Osteoblast (primary cell): ENCODE results near the gene CBLL2. TPM values are rescaled to one million over a fixed set of nuclear protein-coding genes. Genes with fewer than 3 reads are reported as not detected.

ENCODE experiments used
- DNase-seq: peaks from one replicate; pipeline ENCODE4 v3.0.0; 2011; ENCODE audit warnings: low spot score, mixed read lengths; ENCODE audit not compliant: insufficient read length; ENCODE audit errors: missing footprints
- H2AFZ ChIP-seq: 2 replicates; pipeline ENCODE4 v1.6.0; 2011; ENCODE audit warnings: mild to moderate bottlenecking, low read length
- H3K27ac ChIP-seq: 2 replicates; pipeline ENCODE4 v1.5.1; 2011; ENCODE audit warnings: mild to moderate bottlenecking, low read depth, low read length, moderate library complexity
- H3K27me3 ChIP-seq: 2 replicates; pipeline ENCODE4 v1.6.0; 2012; ENCODE audit warnings: mild to moderate bottlenecking, control low read depth, inconsistent platforms, low read length, moderate library complexity; ENCODE audit not compliant: insufficient read depth
- H3K36me3 ChIP-seq: 2 replicates; pipeline ENCODE4 v1.5.1; 2011; ENCODE audit warnings: mild to moderate bottlenecking, low read length, control low read depth, moderate library complexity; ENCODE audit not compliant: insufficient read depth
- H3K4me1 ChIP-seq: 2 replicates; pipeline ENCODE4 v1.5.1; 2011; ENCODE audit warnings: mild to moderate bottlenecking, low read length, control low read depth, moderate library complexity; ENCODE audit not compliant: insufficient read depth
- H3K4me2 ChIP-seq: 2 replicates; pipeline ENCODE4 v1.6.0; 2011; ENCODE audit warnings: mild to moderate bottlenecking, low read length; ENCODE audit not compliant: insufficient read depth
- H3K4me3 ChIP-seq: fragments of 200-600 bp; sonication (generic); 3 replicates; pipeline ENCODE4 v1.5.1; 2012; ENCODE audit warnings: mild to moderate bottlenecking, low read length, inconsistent platforms; ENCODE audit not compliant: insufficient read depth
- H3K79me2 ChIP-seq: 2 replicates; pipeline ENCODE4 v1.6.0; 2012; ENCODE audit warnings: mild to moderate bottlenecking, low read length, control low read depth, inconsistent platforms; ENCODE audit not compliant: insufficient read depth
- H3K9me3 ChIP-seq: 2 replicates; pipeline ENCODE4 v1.5.1; 2011; ENCODE audit warnings: low read depth, low read length, control low read depth
- H4K20me1 ChIP-seq: 2 replicates; pipeline ENCODE4 v1.6.0; 2012; ENCODE audit warnings: mild to moderate bottlenecking, low read length, control low read depth; ENCODE audit not compliant: insufficient read depth
- CTCF ChIP-seq: IDR thresholded peaks from 2 replicates; pipeline ENCODE4 v1.5.1; 2011; ENCODE audit warnings: mild to moderate bottlenecking, low read depth, low read length, moderate library complexity; ENCODE audit errors: extremely low read depth
- total RNA-seq: library from RNA; depleted of rRNA; stranded (reverse); fragments of >200 nt; gene quantifications from 2 replicates; pipeline ENCODE4 v1.2.3, GENCODE V29; 2012

Gene CBLL2
- total RNA-seq, 1 donor, result under 0.01 TPM

- no peaks in the 10 kb centered on the region for H4K20me1 ChIP-seq
- no peak overlapping the region for H3K4me3 ChIP-seq
- no peak for DNase-seq
- no peak overlapping the region for H2AFZ ChIP-seq
- no peaks in the 10 kb centered on the region for H3K79me2 ChIP-seq
- no peak overlapping the region for H3K4me2 ChIP-seq
- no peaks in the 10 kb centered on the region for H3K27me3 ChIP-seq
- peaks cover 11% of the 10 kb centered on the region for H3K4me1 ChIP-seq
- no peaks in the 10 kb centered on the region for H3K9me3 ChIP-seq
- TF ChIP-seq CTCF, result no peak
- no peak overlapping the region for H3K27ac ChIP-seq
- H3K36me3 ChIP-seq, result no peaks in the 10 kb centered on the region
These were observed 24.2 kb downstream of the CBLL2 start for GRCh38 chrX:22296871-22297270.

GRCh38 chrX:22300130-22300529, 27.4 kb downstream of the CBLL2 start:
- Histone ChIP-seq H3K79me2 (no peaks in the 10 kb centered on the region), H3K4me2 (peak overlapping the region; percentile 69), H4K20me1 (no peaks in the 10 kb centered on the region), H3K27ac (no peak overlapping the region), H3K36me3 (no peaks in the 10 kb centered on the region), H3K4me1 (peaks cover 11% of the 10 kb centered on the region), H3K4me3 (peak overlapping the region; percentile 44), H3K9me3 (no peaks in the 10 kb centered on the region), H3K27me3 (no peaks in the 10 kb centered on the region), H2AFZ (peak overlapping the region; percentile 25)
- no peak for TF ChIP-seq CTCF
- peak; percentile 44 for DNase-seq

- Histone ChIP-seq H2AFZ (no peak overlapping the region), H3K27me3 (no peaks in the 10 kb centered on the region), H3K9me3 (no peaks in the 10 kb centered on the region), H3K4me2 (no peak overlapping the region), H3K4me1 (peaks cover 6% of the 10 kb centered on the region), H3K36me3 (no peaks in the 10 kb centered on the region), H4K20me1 (no peaks in the 10 kb centered on the region), H3K27ac (no peak overlapping the region), H3K79me2 (no peaks in the 10 kb centered on the region), H3K4me3 (no peak overlapping the region)
- no peak for DNase-seq
- no peak for TF ChIP-seq CTCF
These were observed 38.1 kb downstream of the CBLL2 start for GRCh38 chrX:22310779-22311178.

GRCh38 chrX:22313766-22314165, 41.1 kb downstream of the CBLL2 start:
- no peaks in the 10 kb centered on the region for H3K36me3 ChIP-seq
- H3K27ac ChIP-seq, result no peak overlapping the region
- H2AFZ ChIP-seq, result no peak overlapping the region
- no peaks in the 10 kb centered on the region for H3K9me3 ChIP-seq
- no peak overlapping the region for H3K4me2 ChIP-seq
- H3K27me3 ChIP-seq, result no peaks in the 10 kb centered on the region
- H3K4me1 ChIP-seq, result peaks cover 6% of the 10 kb centered on the region
- H3K79me2 ChIP-seq, result no peaks in the 10 kb centered on the region
- no peaks in the 10 kb centered on the region for H4K20me1 ChIP-seq
- TF ChIP-seq CTCF, result no peak
- no peak overlapping the region for H3K4me3 ChIP-seq
- DNase-seq, result no peak
